HPDE6-E6E7 (cell line): ENCODE results near the gene MYT1.

Source experiments
- DNase-seq: peaks from one replicate; pipeline ENCODE4 v3.0.0; 2011; ENCODE audit warnings: missing footprints; ENCODE audit errors: extremely low spot score

MYT1 gene

GRCh38 chr20:64214113-64214512 is 49.9 kb downstream of the MYT1 start:
- no peak for DNase-seq

GRCh38 chr20:64214952-64215351 is 50.7 kb downstream of the MYT1 start:
- DNase-seq, result no peak

- no peak for DNase-seq
Observed at GRCh38 chr20:64216036-64216435, 51.8 kb downstream of the MYT1 start.

GRCh38 chr20:64216910-64217309 is 52.7 kb downstream of the MYT1 start:
- DNase-seq, result no peak

GRCh38 chr20:64217539-64218221 is 53.4 kb downstream of the MYT1 start:
- no peak for DNase-seq

- no peak for DNase-seq
Observed at GRCh38 chr20:64219202-64219601, 55.0 kb downstream of the MYT1 start.

GRCh38 chr20:64219730-64220129 is 55.5 kb downstream of the MYT1 start:
- no peak for DNase-seq

GRCh38 chr20:64220420-64220819 is 56.2 kb downstream of the MYT1 start:
- no peak for DNase-seq

- DNase-seq, result no peak
Observed at GRCh38 chr20:64220891-64221527, 56.8 kb downstream of the MYT1 start.

GRCh38 chr20:64222291-64222735 is 58.1 kb downstream of the MYT1 start:
- peak; percentile 93 for DNase-seq

- DNase-seq, result no peak
Observed at GRCh38 chr20:64222851-64223525, 58.7 kb downstream of the MYT1 start.

GRCh38 chr20:64223526-64224067 is 59.3 kb downstream of the MYT1 start:
- no peak for DNase-seq

GRCh38 chr20:64224351-64225170 is 60.3 kb downstream of the MYT1 start:
- DNase-seq, result peak; percentile 91

GRCh38 chr20:64225171-64225595 is 60.9 kb downstream of the MYT1 start:
- DNase-seq, result no peak

- DNase-seq, result no peak
Observed at GRCh38 chr20:64225828-64226598, 61.8 kb downstream of the MYT1 start.

- no peak for DNase-seq
Observed at GRCh38 chr20:64226686-64227580, 62.7 kb downstream of the MYT1 start.

GRCh38 chr20:64228086-64228653 is 63.9 kb downstream of the MYT1 start:
- no peak for DNase-seq

- DNase-seq, result no peak
Observed at GRCh38 chr20:64228751-64229506, 64.7 kb downstream of the MYT1 start.
